GM13977 (cell line): Measurements from ENCODE around the gene OPTN.
"Not testable (repeated sequence)": the region's sequence is repeated elsewhere in the genome, so short reads cannot be mapped to it uniquely, and the experiment has no call there.

Source experiments
- DNase-seq: peaks from one replicate; pipeline ENCODE4 v3.0.0; 2012; ENCODE audit warnings: low spot score
- CTCF ChIP-seq: IDR thresholded peaks from 2 replicates; pipeline ENCODE4 v1.5.1; 2012; ENCODE audit warnings: mild to moderate bottlenecking, control low read depth; ENCODE audit not compliant: insufficient read depth; ENCODE audit errors: extremely low read depth, missing control alignments
- in situ Hi-C: fragments of 300-500 bp; cut with MboI; formaldehyde crosslinking; loops from one replicate; pipeline ENCODE4 v1.12.0; 2022; ENCODE audit warnings: low sequenced_read_pairs, low pct_unique_long_range_greater_than_20kb, mixed read lengths, inconsistent platforms; ENCODE audit not compliant: unreplicated experiment

Gene OPTN

GRCh38 chr10:13099666-13100348 is at the start of gene OPTN:
Gene OPTN (plus strand): TSS chr10:13100163. CDS start chr10:13109123, 8,960 bp downstream.
- DNase-seq: peak; percentile 90
- peak; percentile 76 for TF ChIP-seq CTCF
- in situ Hi-C loops: loop anchor here (25.0 kb wide), 1 partner anchor 838 kb away; no protein-coding TSS in a partner anchor

- no peak for TF ChIP-seq CTCF
- in situ Hi-C loops: no loop called here
- DNase-seq: no peak
Measured at GRCh38 chr10:13051126-13051694, 48.8 kb upstream of the OPTN start.

GRCh38 chr10:13053208-13053607 is 46.8 kb upstream of the OPTN start:
- in situ Hi-C loops, DNase-seq: not testable (repeated sequence)

GRCh38 chr10:13053794-13054462 is 46.0 kb upstream of the OPTN start:
- DNase-seq: no peak
- TF ChIP-seq CTCF: no peak
- in situ Hi-C loops: no loop called here

- DNase-seq: no peak
- TF ChIP-seq CTCF: no peak
- in situ Hi-C loops: no loop called here
Measured at GRCh38 chr10:13054844-13055243, 45.1 kb upstream of the OPTN start.

- TF ChIP-seq CTCF: no peak
- no peak for DNase-seq
- in situ Hi-C loops: no loop called here
Measured at GRCh38 chr10:13056456-13057077, 43.4 kb upstream of the OPTN start.

- no peak for DNase-seq
- no peak for TF ChIP-seq CTCF
- in situ Hi-C loops: no loop called here
Measured at GRCh38 chr10:13062803-13063202, 37.2 kb upstream of the OPTN start.
